NCI-H524 (cell line): ENCODE results near the gene OTULIN.

ENCODE experiments used
- DNase-seq, 2 experiments: peaks; one replicate each; lab custom pipeline; 2025; lab: John Stamatoyannopoulos, UW

Gene OTULIN

DNA sequence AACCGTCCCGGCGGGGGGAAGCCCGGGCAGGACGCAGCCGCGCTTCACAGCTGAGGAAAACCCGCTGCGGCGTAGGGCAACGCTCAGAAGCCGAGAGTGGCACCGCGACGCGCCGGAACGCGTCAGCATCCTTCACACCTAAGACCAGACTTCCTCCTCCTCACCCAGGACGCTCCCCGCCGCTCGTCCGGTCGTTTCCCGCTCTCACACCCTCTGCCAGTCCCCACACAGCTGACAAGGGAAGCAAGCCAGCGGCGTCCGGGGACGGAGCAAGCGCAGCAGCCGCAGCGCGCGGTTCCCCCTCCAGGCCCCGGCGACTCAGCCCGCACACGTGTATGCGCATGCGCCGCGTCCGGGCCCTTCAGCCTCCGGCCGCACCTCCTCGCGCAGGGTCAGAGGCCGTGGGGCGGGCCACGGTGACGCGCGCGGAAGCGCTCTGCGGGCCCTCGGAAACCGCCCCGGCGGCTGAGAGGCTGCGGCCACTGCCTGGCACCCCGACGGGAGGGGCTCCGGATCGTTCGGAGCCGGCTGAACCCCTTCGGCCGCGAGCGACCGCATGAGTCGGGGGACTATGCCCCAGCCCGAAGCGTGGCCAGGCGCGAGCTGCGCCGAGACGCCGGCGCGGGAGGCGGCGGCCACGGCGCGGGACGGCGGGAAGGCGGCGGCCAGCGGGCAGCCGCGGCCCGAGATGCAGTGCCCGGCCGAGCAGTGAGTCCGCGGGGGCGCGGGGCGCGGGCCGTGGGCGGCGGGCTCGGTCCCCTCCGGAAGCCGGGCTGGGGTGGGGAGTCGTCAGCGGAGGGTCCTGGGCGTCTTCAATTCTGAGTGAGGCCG, at the start of gene OTULIN:
OTULIN (plus strand) TSS at position 449 of the 831 bp plus-strand sequence; CDS start at position 557, 108 bp downstream.
- peak; percentile 84 to 94 for DNase-seq

DNA sequence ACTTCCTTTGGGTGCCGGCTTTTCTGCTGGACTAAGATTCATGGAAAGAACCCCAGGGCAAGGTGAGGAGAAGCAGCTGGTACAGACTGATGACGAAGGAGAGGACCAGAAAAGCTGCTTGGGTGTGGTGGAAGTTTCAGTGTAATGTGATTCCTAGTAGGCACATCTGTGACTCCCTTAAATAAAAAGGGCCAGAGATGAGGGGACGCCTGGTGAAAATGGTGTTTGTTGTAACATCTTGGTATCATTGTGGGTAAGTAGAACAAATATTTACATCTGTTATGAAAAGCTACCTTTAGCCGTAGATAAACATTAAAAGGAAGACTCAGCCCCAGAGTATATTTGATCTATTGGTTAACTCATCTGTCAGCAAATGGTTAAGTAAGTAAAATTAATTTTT, 49.2 kb upstream of the OTULIN start:
- DNase-seq: no peak

DNA sequence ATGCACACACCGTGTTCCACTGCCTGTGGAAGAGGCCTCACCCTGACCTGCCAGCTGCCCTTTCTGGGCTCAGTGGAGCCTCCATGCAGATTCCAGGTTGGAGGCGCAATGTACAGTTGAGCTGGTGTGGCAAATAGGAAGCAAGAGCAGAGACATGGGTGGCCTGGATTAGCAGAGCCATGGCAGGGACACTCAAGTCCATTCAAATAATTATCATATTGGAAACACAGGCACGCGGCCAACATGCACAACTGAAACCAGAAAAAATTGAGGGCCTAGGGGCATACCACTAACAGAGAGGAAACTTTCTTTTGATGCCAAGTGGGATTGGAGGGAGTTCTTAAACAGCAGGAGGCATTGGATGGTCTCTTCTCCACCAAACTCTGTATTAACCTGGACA, 47.1 kb upstream of the OTULIN start:
- DNase-seq: no peak

DNA sequence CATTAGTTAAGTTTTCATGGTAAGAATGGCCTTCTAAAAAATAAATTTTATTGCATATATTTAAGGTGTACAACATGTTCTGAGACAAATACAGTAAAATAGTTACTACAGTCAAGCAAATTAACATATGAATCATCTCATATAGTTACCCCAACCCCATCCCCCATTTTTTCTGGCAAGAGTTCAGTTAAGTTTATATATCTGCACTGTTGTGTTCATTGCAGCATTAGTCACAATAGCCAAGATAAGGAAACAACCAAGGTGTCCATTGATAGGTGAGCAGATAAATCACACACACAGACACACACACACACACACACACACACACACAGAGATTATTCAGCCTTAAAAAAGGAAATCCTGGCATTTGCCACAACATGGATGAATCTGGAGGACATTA, 37.2 kb upstream of the OTULIN start:
- DNase-seq: no peak

DNA sequence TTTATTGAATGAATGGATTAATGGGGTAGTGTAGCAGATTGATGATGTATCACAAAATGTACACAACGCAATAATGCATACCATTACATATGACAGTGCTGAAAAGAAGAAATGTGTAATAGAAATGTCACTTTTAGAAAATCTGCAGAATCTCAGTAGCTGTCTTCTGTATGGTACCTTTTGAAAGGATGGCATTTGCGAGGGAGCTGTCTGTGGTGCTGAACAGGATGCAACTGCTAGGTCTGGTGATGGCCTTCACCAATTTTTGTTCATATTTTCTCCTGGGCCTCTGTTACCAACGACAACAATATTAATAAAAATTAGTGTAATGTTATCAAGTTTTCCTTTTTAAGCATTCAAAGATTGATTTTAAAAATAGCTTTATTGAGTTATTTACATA, 36.2 kb upstream of the OTULIN start:
- no peak for DNase-seq

DNA sequence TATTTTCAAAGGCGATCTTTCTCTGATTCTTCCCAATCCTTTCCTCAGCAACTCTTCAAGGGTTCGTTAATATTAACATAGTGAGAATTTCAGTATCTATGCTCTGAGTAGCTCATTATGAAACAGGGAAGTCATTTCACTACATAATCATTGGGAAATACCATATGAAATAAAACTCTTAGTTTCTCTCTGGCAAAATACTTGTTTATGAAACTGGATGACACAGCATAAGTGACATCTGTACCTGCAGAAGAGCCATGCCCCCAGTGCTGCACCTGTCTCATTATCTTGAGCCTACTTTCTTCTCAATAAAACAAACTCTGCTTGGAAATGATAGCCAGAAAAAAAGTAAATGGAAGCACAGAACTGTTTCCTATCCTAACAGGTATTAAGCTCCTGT, 33.8 kb upstream of the OTULIN start:
- DNase-seq: no peak

DNA sequence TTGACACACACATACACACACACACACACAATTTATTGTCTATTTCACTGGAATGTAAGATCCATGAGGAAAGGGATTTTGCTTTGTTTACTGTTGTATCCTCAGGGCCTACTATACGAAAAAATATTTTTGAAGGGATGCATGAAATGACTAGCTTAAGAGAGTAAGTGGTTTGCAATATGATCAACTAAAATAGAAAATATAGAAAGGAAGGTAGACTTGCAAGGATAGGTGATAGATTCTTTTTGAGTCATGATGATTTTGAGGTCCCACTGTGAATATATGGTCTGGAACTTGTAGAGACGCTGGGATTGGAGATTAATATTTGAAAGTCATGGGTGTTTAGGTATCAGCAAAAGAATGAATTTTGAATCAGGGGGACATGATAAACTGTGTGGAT, 28.9 kb upstream of the OTULIN start:
- DNase-seq: no peak

DNA sequence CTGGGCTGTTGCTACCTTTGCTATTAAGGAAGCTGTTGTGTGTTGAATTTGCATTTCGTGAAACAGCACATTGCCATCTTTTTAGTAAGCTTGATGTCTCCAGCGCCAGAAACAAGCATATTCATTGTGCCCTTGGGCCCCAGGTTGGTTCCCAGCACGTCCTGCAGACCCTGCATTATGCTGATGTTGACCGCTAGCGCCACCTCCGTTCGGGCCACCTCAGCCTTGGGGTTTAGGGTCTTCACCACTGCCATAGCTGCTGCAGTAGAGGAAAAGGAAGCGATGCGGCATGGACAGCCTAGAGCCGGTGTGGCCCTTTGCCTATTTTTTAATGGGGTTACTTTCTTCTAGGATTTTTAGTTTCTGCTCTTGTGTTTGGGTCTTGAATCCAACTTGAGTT, 23.8 kb upstream of the OTULIN start:
- DNase-seq: no peak

DNA sequence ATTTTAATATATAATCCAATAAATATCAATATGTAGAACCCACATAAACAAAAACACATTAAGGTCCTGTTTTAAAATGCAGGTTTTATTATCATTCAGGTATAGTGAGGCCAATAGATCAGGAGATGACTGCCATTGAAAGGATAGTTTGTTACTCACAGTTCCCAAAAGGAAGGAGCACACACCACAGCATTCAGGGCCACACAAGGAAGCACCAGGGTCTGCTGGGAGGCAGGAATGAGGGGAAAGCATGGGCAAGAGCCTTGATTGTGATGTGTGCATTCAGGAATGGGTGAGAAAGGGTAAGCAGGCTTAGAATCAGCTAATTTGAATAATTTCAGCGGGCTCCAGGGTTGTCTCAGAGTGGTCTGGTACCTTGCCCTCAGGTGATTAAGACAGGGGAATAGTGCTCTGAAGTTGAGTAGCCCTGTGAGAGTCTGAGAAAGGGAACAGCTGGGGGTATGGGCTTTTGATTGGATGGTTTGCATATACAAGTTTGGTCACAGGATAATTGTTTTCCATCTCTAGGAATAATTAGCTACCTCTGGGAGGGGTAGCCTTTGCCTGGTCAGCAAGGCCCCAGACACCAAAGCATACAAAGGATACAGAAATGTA, 19.8 kb upstream of the OTULIN start:
- peak in 1 of 2 experiments; percentile 30 for DNase-seq

DNA sequence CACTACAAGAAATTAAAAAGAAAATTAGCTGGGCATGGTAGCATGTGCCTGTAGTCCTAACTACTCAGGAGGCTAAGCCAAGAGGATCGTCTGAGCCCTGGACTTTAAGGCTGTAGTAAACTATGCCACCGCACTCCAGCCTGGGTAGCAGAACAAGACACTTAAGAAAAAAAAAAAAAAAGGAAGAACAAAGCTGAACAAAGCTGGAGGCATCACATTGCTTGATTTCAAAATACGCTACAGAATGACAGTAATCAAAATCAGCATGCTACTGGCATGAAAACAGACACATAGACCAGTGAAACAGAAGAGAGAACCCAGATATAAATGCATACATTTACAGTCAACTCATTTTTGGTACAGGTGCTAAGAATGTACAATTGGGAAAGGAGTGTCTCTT, 14.5 kb upstream of the OTULIN start:
- no peak for DNase-seq

DNA sequence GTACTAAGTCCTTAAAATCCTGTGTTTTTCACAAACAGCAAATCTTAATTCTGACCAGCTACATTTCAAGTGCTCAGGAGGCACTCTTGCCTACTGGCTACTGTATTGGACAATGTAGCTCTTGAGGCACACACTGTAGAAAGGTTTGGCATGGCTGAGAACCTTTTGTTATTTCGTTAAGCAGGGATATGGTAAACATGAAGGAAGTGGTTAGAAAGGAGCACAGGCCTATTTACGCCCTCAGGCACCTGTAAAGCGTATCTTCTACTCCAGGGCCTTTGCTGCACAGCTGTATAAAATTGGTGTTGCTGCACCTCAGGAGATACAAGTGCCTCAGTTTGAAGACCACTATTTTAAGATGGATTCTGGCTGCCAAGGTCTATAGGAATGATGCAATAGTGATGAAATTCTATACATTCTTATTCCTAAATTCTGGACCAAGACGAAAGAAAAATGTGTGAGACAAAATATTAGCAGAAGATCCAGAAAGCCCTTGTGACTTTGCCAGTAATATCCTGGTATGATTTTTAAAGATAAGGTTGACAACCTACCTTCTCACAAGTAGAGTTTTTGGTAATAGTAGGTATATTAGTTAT, 9.3 kb upstream of the OTULIN start:
- no peak for DNase-seq

DNA sequence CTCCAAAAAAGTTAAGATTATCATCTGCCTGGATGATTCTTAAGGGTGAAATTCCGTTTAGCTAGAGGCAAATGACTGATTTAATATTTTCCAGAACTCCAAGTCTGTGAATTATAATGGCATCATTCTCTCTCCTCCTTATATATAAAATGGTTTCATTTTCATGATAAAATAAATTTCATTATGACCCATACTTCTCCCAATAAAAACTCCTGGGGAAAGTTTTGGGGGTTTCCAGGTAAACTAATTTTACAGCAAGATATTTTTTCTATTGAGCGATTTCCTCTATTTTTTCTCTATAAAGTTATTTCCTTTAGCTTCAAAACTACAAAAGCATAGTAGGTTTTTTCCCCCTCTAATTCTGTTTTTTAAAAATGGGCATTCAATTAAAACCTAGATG, 7.6 kb upstream of the OTULIN start:
- no peak for DNase-seq

DNA sequence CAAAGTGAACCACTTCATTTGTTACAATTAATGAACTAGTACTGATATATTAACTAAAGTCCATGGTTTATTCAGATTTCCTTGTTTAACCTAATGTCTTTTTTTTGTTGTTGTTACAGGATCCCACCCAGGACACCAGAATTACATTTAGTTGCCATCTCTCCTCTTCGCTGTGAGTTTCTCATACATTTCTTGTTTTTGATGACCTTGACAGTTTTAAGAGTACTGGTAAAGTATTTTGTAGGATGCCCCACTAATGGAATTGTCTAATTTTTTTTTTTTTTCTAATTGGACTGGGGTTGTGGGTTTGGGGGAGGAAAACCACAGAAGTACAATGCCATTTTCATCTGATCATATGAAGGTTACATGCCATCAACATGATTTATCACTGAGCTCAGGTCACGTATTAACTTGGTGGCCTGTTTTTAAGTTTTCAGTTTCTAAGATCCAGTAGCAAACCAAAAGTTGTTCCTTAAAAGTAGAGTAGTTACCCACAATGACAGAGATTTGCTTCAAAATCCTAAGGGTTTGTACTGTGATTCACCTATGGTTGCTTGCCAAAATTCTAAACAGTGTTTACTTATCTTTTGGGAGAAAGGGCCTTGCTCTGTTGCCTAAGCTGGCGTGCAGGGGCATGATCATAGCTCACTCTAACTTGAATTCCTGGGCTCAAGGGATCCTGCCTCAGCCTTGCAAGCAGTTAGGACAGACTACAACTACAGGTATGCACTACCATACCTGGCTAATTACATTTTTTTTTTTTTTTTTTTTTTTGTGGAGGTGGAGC, 4.5 kb upstream of the OTULIN start:
- DNase-seq: no peak

DNA sequence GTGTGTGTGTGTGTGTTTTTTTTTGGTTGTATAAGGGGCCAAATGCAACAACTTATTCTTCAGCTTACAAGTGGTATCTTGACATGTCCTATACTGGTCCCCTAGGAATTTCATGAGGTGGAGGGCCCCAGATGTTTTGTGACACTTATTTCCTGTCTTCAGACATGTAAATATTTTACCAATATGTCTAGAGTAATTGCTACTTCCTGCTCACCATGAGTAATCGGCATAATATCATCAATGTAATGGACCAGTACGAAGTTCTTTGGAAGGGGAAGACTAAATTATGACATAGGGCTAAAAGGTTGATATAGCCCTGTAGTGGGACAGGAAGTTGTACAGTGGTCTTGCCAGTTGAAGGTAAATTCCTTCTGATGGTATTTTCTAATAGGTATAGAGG, 3.7 kb upstream of the OTULIN start:
- DNase-seq: no peak

DNA sequence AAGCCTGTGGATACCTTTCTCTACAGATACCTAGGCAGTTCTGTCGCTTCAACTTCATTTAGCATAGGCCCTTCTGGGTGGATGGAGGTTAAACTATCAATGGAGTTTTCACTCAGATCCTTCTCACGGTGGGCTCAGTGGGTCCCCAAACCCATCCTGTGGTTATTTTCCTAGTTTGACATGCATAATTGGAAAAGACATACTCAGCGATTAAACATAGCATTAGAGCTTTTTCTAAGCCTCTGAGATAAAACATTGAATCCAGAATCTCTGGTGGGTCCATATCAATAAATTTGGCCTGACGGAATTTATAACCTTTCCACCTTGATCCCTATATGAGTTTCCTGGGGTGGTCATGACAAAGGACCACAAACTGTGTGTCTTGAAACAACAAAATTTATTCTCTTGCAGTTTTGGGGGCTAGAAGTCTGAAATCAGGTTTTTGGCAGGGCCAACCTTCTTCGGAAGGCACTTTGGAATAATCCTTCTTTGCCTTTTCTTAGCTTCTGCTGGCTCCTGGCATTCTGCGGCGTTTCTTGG, 1.7 kb upstream of the OTULIN start:
- DNase-seq: no peak

DNA sequence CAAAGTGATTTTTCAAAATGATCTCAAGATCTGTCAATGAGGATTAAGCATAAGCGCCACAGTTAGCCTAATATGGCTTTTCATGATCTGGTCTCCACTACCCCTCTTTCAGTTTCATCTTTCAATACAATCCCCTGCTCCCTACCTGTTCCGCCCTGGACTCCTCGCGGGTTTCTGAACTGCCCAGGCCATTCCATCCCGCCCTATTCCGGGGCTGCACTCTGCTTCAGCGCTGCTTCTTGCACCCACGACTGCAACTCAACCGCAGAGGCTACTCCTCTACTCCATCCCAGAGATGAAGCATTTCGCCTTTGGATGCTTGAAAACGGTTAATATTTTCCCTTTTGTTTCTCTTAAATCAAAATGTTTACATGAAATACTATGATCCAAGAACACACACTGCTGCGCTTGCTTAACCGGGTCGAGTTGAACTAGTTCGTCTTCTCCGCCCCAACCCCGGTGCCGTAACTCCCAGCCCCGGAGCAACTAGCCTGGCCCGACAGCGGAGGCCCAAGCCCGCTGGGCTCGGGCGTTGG, 716 bp upstream of the OTULIN start:
- peak; percentile 38 to 44 for DNase-seq

DNA sequence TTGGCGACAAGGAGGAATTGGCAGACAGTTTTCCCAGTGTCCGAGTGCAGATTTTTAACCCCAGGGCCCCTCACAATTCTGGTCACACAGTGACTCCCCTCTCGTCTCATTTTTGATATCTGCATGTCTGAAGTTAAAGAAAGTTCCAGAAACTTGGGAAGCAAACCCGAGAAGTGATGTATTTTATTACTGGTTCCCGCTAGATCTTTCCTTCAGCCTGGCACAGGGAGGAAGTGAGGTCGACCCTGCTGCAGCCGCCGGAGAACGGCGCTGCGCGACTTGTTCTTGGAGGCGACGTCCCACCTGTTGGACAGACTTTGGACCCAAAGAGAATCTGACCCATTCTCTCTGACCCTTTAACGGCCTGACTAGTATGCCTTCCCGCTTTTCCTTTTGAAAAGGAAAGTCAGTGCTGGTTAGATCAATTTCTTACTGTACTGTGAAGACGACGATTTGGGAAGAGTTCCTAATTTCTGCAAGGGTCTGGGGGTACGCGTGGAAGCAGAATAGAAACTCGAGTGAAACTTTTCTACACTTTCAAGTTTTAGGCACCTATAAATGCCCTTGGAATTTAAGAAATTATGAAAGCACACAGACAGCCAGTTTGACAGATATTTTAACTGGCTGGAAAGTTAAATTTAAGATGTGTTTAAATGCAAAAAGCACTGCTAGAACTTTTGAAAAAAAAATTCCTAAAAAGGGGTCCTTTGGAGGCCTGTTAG, 744 bp downstream of the OTULIN start:
- DNase-seq: peak in 1 of 2 experiments; percentile 40

DNA sequence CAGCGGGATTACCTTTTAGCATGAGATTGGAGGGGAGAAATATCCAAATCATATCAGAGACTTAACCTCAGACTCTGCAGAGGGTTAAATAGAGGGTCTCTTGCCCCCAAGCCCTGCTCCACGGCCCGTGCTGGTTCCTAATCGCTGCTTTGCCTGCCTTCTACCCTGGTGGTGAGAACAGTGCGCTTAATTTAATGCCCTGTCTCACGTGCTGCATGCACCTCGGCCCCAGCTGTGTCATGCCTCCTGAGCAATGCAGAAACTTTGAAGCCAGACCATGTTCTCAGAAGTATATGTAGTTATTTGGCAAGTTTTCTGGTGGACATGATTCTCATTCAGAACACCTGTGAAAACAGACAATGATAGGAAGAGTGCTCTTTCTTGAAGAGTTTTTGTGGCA, 1.4 kb downstream of the OTULIN start:
- peak in 1 of 2 experiments; percentile 23 for DNase-seq

DNA sequence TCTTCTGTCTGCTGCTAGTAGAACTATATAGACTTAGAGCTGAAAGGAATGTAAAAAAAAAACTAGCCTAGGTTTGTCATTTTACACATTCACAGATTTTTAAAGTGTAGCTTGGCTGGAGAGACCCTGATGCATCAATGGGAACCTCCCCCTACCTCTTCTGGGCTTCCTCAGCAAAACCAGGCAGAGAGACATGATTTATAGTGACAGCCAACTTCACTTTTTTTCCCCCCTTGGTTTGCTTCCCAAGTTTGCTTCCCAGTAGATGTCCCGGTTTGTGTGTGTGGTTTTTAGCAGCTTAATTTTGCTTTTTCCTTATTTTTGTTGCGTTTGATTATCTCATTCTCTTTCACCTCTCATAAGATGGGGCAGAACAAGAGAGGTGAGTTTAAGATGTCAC, 1.8 kb downstream of the OTULIN start:
- DNase-seq: no peak

DNA sequence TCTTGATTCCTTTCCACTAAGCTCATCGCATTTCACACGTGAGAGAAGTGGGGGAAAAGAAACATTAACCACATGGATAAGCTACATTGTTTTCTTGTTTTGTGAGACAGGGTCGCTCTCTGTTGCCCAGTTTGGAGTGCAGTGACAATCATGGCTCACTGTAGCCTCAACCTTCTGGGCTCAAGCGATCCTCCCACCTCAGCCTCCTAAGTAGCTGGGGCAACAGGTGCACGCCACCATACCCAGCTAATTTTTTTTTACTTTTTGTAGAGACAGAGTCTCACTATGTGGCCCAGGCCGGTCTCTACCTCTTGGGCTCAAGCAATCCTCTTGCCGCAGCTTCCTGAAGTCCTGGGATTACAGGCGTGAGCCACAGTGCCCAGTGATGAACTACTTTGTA, 2.8 kb downstream of the OTULIN start:
- no peak for DNase-seq

DNA sequence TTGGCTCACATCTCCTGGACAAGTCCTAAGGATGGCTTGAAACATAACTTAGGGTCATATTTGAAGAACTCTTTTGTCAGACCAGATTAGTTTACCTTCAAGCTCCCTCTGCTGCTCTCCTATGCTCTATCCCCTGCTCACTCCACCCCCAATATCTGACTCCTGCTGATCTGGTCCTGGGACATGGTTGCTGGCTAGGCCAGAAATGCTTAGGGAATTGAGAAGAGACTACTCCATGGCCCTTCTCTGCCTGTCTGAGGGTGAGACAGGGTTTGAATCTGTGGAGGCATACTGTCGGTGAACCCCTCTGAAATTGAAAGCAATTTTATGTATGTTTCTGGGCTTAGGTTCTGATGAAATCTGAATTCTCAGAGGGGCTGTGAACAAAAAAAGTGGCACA, 3.3 kb downstream of the OTULIN start:
- no peak for DNase-seq
